Lower leg skin (tissue), 3 donors: ENCODE results near the gene C1orf105.

Experiments
- CTCF ChIP-seq, 3 donors: fragments of 450-650 bp; IDR thresholded peaks; one replicate each; pipeline ENCODE4 v1.5.1; 2016; ENCODE audit warnings: antibody characterized with exemption in 3 of 3, mild to moderate bottlenecking in 3 of 3, moderate library complexity in 2 of 3
- POLR2A ChIP-seq, 2 donors: fragments of 450-650 bp; IDR thresholded peaks; one replicate each; pipeline ENCODE4 v1.6.1; 2016 to 2017; ENCODE audit warnings: antibody characterized with exemption in 2 of 2, mild to moderate bottlenecking in 1 of 2, moderate library complexity in 1 of 2

- TF ChIP-seq CTCF (IDR thresholded peaks at IDR 0.05) (no peak), POLR2A (IDR thresholded peaks at IDR 0.05) (no peak)
Measured at GRCh38 chr1:172510479-172510878, 90.0 kb downstream of the C1orf105 start.
